ENCODE results near the gene CNOT3. TPM values are rescaled to one million over a fixed set of nuclear protein-coding genes. Genes with fewer than 3 reads are reported as not detected.

CNOT3 gene
- total and polyA plus RNA-seq, 2 donors (not counting 3 experiments of a cell fraction or from before 2014, with no cell fraction given): 20.4 to 74.7 TPM

DNA sequence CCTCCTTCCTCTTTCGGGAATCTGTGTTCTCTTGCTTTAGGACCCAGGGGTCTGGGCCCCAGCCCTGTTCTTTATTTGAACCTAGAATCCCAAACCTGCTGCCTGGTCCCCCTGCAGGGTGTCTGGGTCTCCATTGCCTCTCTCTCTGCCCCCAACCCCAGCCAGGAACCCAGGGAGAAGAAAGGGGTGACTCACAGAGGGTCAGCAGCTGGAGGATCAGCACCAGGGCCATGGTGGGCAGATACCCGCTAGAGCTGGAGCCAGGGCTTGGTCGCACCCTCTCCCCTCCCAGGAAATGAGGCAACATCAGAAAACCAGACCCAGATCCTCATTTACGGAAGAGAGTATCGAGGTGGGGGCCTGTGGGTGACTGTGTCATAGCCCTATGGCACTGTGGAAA, 37.0 kb upstream of the CNOT3 start, which contains the start of gene OSCAR:
Gene OSCAR, minus strand, starts transcription at position 243 of the 400 bp plus-strand sequence. Its CDS starts 11 bp downstream, at position 232.
- CTCF ChIA-PET: interaction anchor here (1.4 to 2.4 kb wide), 2 partner anchors 70 to 292 kb away, joined by 3 to 5 read pairs; no protein-coding TSS in a partner anchor
- no peak within 1 kb of the TSS for H3K9ac ChIP-seq (replicated peaks; ENCODE audit: extremely low read depth, insufficient read depth, low read length)
- BruUV-seq (replicated peaks): no TSS peak
- no peak within 1 kb of the TSS for H3K4me3 ChIP-seq (replicated peaks in 1 of 3; ENCODE audit: insufficient read depth in 1 of 3, low read depth in 1 of 3, low read length in 3 of 3)
- H3K4me2 ChIP-seq (ENCODE audit: insufficient read depth, low read length): no peak within 1 kb of the TSS
- no peaks in the 10 kb centered on the region for H3K9me1 ChIP-seq (replicated peaks; ENCODE audit: control insufficient read depth, extremely low read depth, insufficient read depth, low read length)
- H3K27me3 ChIP-seq (ENCODE audit: control insufficient read depth in 2 of 2, insufficient read depth in 2 of 2, low read length in 2 of 2): no peaks in the 10 kb centered on the region
- no peaks in the 10 kb centered on the region for H3K4me1 ChIP-seq (ENCODE audit: control insufficient read depth, extremely low read depth, insufficient read depth, low read length)
- H3K36me3 ChIP-seq (ENCODE audit: control insufficient read depth in 2 of 2, extremely low read depth in 1 of 2, insufficient read depth in 2 of 2, low read length in 2 of 2): peaks cover 0 to 3% of the 10 kb centered on the region in 2 experiments
- H3K27ac ChIP-seq (ENCODE audit: insufficient read depth, low read depth, low read length): no peak within 1 kb of the TSS
- no peaks in the 10 kb centered on the region for H3K9me3 ChIP-seq (replicated peaks; ENCODE audit: control insufficient read depth, insufficient read depth, low read length)
- TF ChIP-seq FOS (IDR thresholded peaks at IDR 0.05; ENCODE audit: borderline replicate concordance, insufficient read depth, low read length) (no peak), POLR2AphosphoS5 (IDR thresholded peaks at IDR 0.05; ENCODE audit: insufficient read depth, low read depth, low read length) (no peak), JUN (IDR thresholded peaks at IDR 0.05; ENCODE audit: borderline replicate concordance, insufficient read depth, insufficient read length, low read depth) (no peak), POLR2A (IDR thresholded peaks at IDR 0.05; ENCODE audit: low read depth, low read length) (no peak), MYC (IDR thresholded peaks at IDR 0.05; ENCODE audit: low read depth, low read length) (no peak), GATA2 (IDR thresholded peaks at IDR 0.05; ENCODE audit: insufficient read depth, insufficient read length, low read depth, low read length) (no peak), EZH2 (IDR thresholded peaks at IDR 0.05; ENCODE audit: borderline replicate concordance, low read depth, low read length, severe bottlenecking) (no peak)
- TF ChIP-seq, protein P1, sequence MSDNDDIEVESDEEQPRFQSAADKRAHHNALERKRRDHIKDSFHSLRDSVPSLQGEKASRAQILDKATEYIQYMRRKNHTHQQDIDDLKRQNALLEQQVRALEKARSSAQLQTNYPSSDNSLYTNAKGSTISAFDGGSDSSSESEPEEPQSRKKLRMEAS (IDR thresholded peaks at IDR 0.05; ENCODE audit: insufficient read depth, insufficient read length): no peak
- TF ChIP-seq, protein P2, sequence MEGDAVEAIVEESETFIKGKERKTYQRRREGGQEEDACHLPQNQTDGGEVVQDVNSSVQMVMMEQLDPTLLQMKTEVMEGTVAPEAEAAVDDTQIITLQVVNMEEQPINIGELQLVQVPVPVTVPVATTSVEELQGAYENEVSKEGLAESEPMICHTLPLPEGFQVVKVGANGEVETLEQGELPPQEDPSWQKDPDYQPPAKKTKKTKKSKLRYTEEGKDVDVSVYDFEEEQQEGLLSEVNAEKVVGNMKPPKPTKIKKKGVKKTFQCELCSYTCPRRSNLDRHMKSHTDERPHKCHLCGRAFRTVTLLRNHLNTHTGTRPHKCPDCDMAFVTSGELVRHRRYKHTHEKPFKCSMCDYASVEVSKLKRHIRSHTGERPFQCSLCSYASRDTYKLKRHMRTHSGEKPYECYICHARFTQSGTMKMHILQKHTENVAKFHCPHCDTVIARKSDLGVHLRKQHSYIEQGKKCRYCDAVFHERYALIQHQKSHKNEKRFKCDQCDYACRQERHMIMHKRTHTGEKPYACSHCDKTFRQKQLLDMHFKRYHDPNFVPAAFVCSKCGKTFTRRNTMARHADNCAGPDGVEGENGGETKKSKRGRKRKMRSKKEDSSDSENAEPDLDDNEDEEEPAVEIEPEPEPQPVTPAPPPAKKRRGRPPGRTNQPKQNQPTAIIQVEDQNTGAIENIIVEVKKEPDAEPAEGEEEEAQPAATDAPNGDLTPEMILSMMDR (IDR thresholded peaks at IDR 0.05; ENCODE audit: extremely low read depth in 1 of 2, insufficient read depth in 1 of 2, low read depth in 1 of 2, low read length in 2 of 2): no peak
- dilution Hi-C loops (cut with MboI; ENCODE audit: extremely low pct_ligation_motif_present, low sequenced_read_pairs) (no loop called here), intact Hi-C loops (cut with micrococcal nuclease) (no loop called here)
- H2AFZ ChIP-seq (ENCODE audit: low read depth, low read length): no peak within 1 kb of the TSS
- FAIRE-seq (no peak), DNase-seq (ENCODE audit: low read depth, low spot score) (no peak)
- POLR2A ChIA-PET: no interaction called here
- peaks cover 8% of the 10 kb centered on the region for H3K79me2 ChIP-seq (ENCODE audit: control insufficient read depth, insufficient read depth, low read length)
- no peaks in the 10 kb centered on the region for H4K20me1 ChIP-seq (replicated peaks; ENCODE audit: control insufficient read depth, extremely low read depth, insufficient read depth, low read length)

Data from endothelial cell of umbilical vein (primary cell).